SH-SY5Y (cell line): ENCODE results near the gene NR3C1.

ENCODE experiments used
- GATA2 ChIP-seq: IDR thresholded peaks from 2 replicates; pipeline ENCODE4 v1.6.1; 2011; ENCODE audit warnings: mild to moderate bottlenecking, low read depth, low read length
- GATA3 ChIP-seq: IDR thresholded peaks from 2 replicates; pipeline ENCODE4 v1.6.1; 2011; ENCODE audit warnings: low read depth, mild to moderate bottlenecking, low read length, moderate library complexity

- TF ChIP-seq GATA2 (no peak), GATA3 (no peak)
Observed at GRCh38 chr5:143446535-143447226, 43.2 kb upstream of the NR3C1 start.
